ENCODE data around the gene UNC5B. TPM values are rescaled to one million over a fixed set of nuclear protein-coding genes. Genes with fewer than 3 reads are reported as not detected.

UNC5B gene
- total RNA-seq, 1 experiment from 2014 or later: 80.5 TPM

DNA sequence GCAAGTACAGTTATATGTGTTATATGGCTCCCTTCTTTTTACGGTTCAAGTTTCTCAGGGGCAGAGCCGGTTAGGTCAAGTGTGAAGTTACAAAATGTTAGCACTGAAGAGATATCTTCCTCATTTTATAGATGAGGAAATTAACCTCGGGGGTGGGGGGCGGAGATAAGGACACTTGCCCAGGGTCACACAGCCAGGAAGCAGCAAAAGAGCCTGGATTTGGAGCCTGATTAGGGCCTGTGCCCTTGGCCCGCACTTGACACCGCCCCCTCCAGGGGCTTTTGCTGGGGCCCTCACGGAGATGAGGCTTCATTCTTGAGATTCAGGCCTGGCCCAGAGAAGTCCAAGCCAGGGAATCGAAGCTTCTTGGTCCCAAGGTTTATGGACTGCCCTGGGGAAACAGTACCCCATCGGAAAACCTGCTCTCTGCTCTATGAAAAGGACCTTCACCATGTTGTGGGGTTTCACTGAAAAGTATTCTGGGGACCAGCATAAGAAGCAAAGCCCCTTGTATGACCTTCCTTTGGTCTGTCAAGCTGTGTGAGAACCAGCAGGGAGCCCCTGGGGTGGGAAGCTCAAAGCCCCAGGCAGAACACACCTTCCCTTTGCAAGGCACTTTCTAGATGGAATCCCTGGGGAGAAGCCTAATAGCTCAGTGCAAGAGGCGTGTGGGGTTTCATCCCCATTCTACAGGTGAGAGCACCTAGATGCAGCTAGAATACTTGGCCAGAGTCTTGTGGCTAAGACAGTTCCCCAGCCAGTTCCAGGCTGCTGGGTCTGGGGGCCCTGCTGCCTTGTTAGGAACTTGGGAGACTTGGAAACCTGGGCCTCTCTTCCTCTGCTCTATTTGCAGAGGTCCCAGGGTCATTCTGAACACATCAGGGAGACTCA is 21.9 kb downstream of the UNC5B start:
- Mint-ChIP-seq H3K27ac (ENCODE audit: low read depth, unreplicated experiment) (no peak overlapping the region), H3K4me3 (ENCODE audit: unreplicated experiment) (no peak overlapping the region), H3K4me1 (ENCODE audit: insufficient read depth, unreplicated experiment) (peaks cover 10% of the 10 kb centered on the region), H3K9me3 (ENCODE audit: unreplicated experiment) (no peaks in the 10 kb centered on the region), H3K36me3 (ENCODE audit: insufficient read depth, unreplicated experiment) (peaks cover 6% of the 10 kb centered on the region), H3K27me3 (ENCODE audit: insufficient read depth, unreplicated experiment) (no peaks in the 10 kb centered on the region)
- intact Hi-C loops (cut with micrococcal nuclease): no loop called here
- TF ChIP-seq, protein P1, sequence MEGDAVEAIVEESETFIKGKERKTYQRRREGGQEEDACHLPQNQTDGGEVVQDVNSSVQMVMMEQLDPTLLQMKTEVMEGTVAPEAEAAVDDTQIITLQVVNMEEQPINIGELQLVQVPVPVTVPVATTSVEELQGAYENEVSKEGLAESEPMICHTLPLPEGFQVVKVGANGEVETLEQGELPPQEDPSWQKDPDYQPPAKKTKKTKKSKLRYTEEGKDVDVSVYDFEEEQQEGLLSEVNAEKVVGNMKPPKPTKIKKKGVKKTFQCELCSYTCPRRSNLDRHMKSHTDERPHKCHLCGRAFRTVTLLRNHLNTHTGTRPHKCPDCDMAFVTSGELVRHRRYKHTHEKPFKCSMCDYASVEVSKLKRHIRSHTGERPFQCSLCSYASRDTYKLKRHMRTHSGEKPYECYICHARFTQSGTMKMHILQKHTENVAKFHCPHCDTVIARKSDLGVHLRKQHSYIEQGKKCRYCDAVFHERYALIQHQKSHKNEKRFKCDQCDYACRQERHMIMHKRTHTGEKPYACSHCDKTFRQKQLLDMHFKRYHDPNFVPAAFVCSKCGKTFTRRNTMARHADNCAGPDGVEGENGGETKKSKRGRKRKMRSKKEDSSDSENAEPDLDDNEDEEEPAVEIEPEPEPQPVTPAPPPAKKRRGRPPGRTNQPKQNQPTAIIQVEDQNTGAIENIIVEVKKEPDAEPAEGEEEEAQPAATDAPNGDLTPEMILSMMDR (IDR thresholded peaks at IDR 0.05; ENCODE audit: unreplicated experiment): no peak
- BruUV-seq (replicated peaks): no TSS peak
- ChIA-PET POLR2A (no interaction called here), CTCF (interaction anchor here (1.2 kb wide), 1 partner anchor 84 kb away, joined by 4 read pairs; the partner anchor contains the start of gene SLC29A3)
- no peak for DNase-seq (ENCODE audit: unreplicated experiment)

DNA sequence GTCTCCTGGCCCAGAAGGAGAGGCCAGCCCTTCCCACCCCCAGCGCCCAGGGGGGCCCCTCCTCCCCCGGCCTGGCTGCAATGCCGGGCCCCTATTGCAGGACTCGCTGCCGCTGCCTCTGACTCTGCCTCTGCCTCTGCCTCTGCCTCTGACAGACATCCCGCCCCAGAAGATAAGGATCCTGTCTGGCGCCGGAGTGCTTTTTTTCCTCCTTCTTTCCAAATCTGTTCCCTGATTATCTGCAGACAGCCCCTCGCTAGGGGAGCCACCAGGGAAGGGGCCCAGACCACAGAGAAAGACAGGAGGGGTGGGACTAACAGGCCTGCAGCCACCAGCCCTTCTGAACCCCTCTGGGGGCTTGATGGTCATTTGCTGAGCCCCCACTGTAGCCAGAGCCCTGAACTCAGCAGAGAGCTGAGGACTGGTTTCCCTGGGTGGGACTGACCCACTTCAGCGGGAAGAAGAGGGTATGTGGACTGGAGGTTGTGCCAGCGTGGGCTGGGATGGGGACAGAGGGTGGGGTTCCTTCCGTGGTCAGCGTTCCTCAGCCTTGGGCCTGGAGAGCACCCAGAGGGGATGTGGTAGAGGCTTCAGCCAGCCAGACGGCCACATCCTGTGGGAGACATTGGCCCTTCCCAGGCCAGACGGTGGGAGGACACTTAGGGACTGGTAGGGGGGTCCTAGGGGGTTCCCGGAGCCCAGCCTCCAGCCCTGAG is 22.8 kb downstream of the UNC5B start:
- CTCF ChIA-PET: interaction anchor here (0.6 to 1.2 kb wide), 2 partner anchors 20 to 83 kb away, joined by 3 to 4 read pairs; partner anchors contain the start of gene SLC29A3
- H3K36me3 Mint-ChIP-seq (ENCODE audit: insufficient read depth, unreplicated experiment): peaks cover 6% of the 10 kb centered on the region
- no peak overlapping the region for H3K27ac Mint-ChIP-seq (ENCODE audit: low read depth, unreplicated experiment)
- DNase-seq (ENCODE audit: unreplicated experiment): no peak
- POLR2A ChIA-PET: interaction anchor here (0.5 kb wide), 1 partner anchor 810 kb away, joined by 3 read pairs; no protein-coding TSS in a partner anchor
- BruUV-seq (replicated peaks): no TSS peak
- H3K4me1 Mint-ChIP-seq (ENCODE audit: insufficient read depth, unreplicated experiment): peaks cover 11% of the 10 kb centered on the region
- no peaks in the 10 kb centered on the region for H3K9me3 Mint-ChIP-seq (ENCODE audit: unreplicated experiment)
- TF ChIP-seq, protein P1 (IDR thresholded peaks at IDR 0.05; ENCODE audit: unreplicated experiment): no peak
- no peak overlapping the region for H3K4me3 Mint-ChIP-seq (ENCODE audit: unreplicated experiment)
- intact Hi-C loops (cut with micrococcal nuclease): no loop called here
- H3K27me3 Mint-ChIP-seq (ENCODE audit: insufficient read depth, unreplicated experiment): no peaks in the 10 kb centered on the region

DNA sequence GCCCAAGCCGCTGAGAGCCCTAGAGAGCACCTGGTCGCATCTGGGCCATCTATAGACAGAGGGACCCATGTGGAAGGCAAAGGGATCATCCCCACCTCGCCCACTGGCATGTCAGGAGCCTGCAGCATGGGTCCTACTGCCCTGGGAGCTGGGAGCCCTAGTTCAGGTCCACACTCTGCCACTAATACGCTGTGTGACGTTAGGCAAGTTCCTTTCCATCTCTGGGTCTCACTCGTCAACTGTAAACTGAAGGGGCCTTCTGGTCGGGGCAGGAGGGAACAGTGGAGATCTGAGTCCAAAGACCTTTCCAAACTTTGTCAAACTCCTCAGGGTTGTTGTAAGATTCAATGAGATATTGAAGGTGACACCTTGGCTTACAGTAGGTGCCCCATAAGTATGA is 23.4 kb downstream of the UNC5B start:
- no TSS peak for BruUV-seq (replicated peaks)
- CTCF ChIA-PET: interaction anchor here (0.6 kb wide), 1 partner anchor 21 kb away, joined by 3 read pairs; no protein-coding TSS in a partner anchor
- POLR2A ChIA-PET: interaction anchor here (0.5 kb wide), 1 partner anchor 811 kb away, joined by 3 read pairs; no protein-coding TSS in a partner anchor
- Mint-ChIP-seq H3K4me1 (ENCODE audit: insufficient read depth, unreplicated experiment) (peaks cover 14% of the 10 kb centered on the region), H3K9me3 (ENCODE audit: unreplicated experiment) (no peaks in the 10 kb centered on the region), H3K27me3 (ENCODE audit: insufficient read depth, unreplicated experiment) (no peaks in the 10 kb centered on the region), H3K36me3 (ENCODE audit: insufficient read depth, unreplicated experiment) (peaks cover 6% of the 10 kb centered on the region), H3K4me3 (ENCODE audit: unreplicated experiment) (no peak overlapping the region), H3K27ac (ENCODE audit: low read depth, unreplicated experiment) (no peak overlapping the region)
- TF ChIP-seq, protein P1 (IDR thresholded peaks at IDR 0.05; ENCODE audit: unreplicated experiment): no peak
- DNase-seq (ENCODE audit: unreplicated experiment): no peak
- intact Hi-C loops (cut with micrococcal nuclease): no loop called here

DNA sequence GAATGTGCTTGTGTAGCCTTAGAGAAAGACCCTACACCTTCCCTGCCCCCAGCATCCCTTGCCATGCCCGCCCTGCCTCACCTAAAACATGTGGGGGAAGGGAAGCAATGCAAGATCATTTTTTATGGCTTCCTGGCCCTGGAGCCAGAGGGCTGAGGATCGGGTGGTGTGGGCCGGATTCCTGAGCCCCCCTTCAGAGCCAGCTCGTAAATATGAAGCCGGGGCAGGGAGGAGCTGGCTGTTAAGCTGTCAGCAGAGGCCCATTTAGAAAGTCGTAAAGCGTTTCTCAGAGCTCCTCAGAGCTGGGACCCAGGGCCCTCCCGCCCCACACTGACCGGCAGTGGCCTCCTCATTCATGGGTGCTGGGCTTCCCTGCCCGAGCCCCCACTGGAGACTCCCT is 23.9 kb downstream of the UNC5B start:
- POLR2A ChIA-PET: interaction anchor here (0.6 to 0.9 kb wide), 2 partner anchors 16 to 373 kb away, joined by 3 to 5 read pairs; no protein-coding TSS in a partner anchor
- H3K4me3 Mint-ChIP-seq (ENCODE audit: unreplicated experiment): no peak overlapping the region
- H3K36me3 Mint-ChIP-seq (ENCODE audit: insufficient read depth, unreplicated experiment): peaks cover 6% of the 10 kb centered on the region
- H3K9me3 Mint-ChIP-seq (ENCODE audit: unreplicated experiment): no peaks in the 10 kb centered on the region
- TF ChIP-seq, protein P1 (IDR thresholded peaks at IDR 0.05; ENCODE audit: unreplicated experiment): no peak
- BruUV-seq (replicated peaks): no TSS peak
- CTCF ChIA-PET: interaction anchor here (1.0 kb wide), 1 partner anchor 24 kb away, joined by 4 read pairs; no protein-coding TSS in a partner anchor
- no peak for DNase-seq (ENCODE audit: unreplicated experiment)
- no peaks in the 10 kb centered on the region for H3K27me3 Mint-ChIP-seq (ENCODE audit: insufficient read depth, unreplicated experiment)
- intact Hi-C loops (cut with micrococcal nuclease): no loop called here
- no peak overlapping the region for H3K27ac Mint-ChIP-seq (ENCODE audit: low read depth, unreplicated experiment)
- H3K4me1 Mint-ChIP-seq (ENCODE audit: insufficient read depth, unreplicated experiment): peaks cover 19% of the 10 kb centered on the region

All from MCF 10A (cell line).